ENCODE measurements around the gene TIPARP. TPM values are rescaled to one million over a fixed set of nuclear protein-coding genes. Genes with fewer than 3 reads are reported as not detected.
"Not testable (repeated sequence)": the region's sequence is repeated elsewhere in the genome, so short reads cannot be mapped to it uniquely, and the experiment has no call there.

The TIPARP gene
- total and polyA plus RNA-seq, 2 donors (not counting 1 experiment from before 2014, with no cell fraction given) = 11.2 to 42.5 TPM

DNA sequence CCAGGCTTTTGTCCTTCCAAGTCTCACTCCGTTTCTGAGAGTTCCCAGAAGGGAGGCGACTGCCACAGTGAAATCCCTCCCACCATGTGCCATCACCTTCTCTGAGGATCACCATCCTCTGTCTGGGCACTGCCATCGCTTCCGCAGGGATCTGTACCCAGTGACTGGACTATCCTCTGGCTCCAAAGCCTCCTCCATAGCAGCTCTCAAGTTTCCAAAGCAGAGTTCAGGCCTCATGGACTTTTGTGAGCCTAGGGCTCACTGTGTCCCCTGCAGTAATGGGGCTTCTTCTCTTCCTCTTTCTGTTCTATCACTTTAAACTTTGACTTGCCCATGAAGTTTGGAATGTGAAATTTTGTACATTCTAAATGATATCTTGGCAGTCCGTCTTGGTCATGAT, 63.9 kb downstream of the TIPARP start:
- Histone ChIP-seq H2AFZ (ENCODE audit: insufficient read depth, low read depth, low read length, poor library complexity, severe bottlenecking) (no peak overlapping the region), H4K20me1 (ENCODE audit: control insufficient read depth, insufficient read depth, low read length, poor library complexity, severe bottlenecking) (no peaks in the 10 kb centered on the region), H3K4me3 (ENCODE audit: control extremely low read depth in 1 of 5, extremely low read depth in 1 of 5, insufficient read depth in 1 of 5, low read depth in 2 of 5, low read length in 4 of 5) (no peak overlapping the region), H3K27ac (ENCODE audit: low read length in 2 of 2) (no peak overlapping the region), H3K4me1 (ENCODE audit: control insufficient read depth in 2 of 2, insufficient read depth in 2 of 2, low read length in 2 of 2) (no peaks in the 10 kb centered on the region), H3K36me3 (replicated peaks in 1 of 2; ENCODE audit: control extremely low read depth in 1 of 2, control insufficient read depth in 1 of 2, extremely low read depth in 1 of 2, insufficient read depth in 2 of 2, low read length in 1 of 2) (no peaks in the 10 kb centered on the region), H3K79me2 (ENCODE audit: control insufficient read depth, insufficient read depth, low read length) (no peaks in the 10 kb centered on the region), H3K9ac (ENCODE audit: low read length) (no peak overlapping the region), H3K9me3 (ENCODE audit: control extremely low read depth in 1 of 3, control insufficient read depth in 2 of 3, insufficient read depth in 1 of 3, low read length in 2 of 3) (peaks cover 0 to 3% (median 0%) of the 10 kb centered on the region in 3 donors), H3K4me2 (replicated peaks; ENCODE audit: low read depth, low read length, poor library complexity, severe bottlenecking) (no peak overlapping the region), H3K27me3 (replicated peaks in 1 of 4; ENCODE audit: control extremely low read depth in 1 of 4, control insufficient read depth in 3 of 4, insufficient read depth in 4 of 4, low read length in 3 of 4) (no peaks in the 10 kb centered on the region)
- POLR2A ChIA-PET = no interaction called here
- intact Hi-C loops (cut with micrococcal nuclease) = no loop called here
- no peaks in the 10 kb centered on the region for H3K27me3 Mint-ChIP-seq
- H3K9me3 Mint-ChIP-seq (ENCODE audit: insufficient read depth) = no peaks in the 10 kb centered on the region
- H3K27ac Mint-ChIP-seq = no peak overlapping the region
- no peak overlapping the region for H3K4me3 Mint-ChIP-seq
- ATAC-seq (ENCODE audit: low read depth) (no peak), DNase-seq (no peak)
- WGBS (ENCODE audit: insufficient coverage) = 100% methylated on average over 4 of the region's 5 CpGs
- H3K4me1 Mint-ChIP-seq = no peaks in the 10 kb centered on the region
- no peak for TF ChIP-seq EZH2 (IDR thresholded peaks at IDR 0.05; ENCODE audit: borderline replicate concordance, insufficient read depth, low read depth, low read length, poor library complexity, severe bottlenecking)
- TF ChIP-seq, protein P1, sequence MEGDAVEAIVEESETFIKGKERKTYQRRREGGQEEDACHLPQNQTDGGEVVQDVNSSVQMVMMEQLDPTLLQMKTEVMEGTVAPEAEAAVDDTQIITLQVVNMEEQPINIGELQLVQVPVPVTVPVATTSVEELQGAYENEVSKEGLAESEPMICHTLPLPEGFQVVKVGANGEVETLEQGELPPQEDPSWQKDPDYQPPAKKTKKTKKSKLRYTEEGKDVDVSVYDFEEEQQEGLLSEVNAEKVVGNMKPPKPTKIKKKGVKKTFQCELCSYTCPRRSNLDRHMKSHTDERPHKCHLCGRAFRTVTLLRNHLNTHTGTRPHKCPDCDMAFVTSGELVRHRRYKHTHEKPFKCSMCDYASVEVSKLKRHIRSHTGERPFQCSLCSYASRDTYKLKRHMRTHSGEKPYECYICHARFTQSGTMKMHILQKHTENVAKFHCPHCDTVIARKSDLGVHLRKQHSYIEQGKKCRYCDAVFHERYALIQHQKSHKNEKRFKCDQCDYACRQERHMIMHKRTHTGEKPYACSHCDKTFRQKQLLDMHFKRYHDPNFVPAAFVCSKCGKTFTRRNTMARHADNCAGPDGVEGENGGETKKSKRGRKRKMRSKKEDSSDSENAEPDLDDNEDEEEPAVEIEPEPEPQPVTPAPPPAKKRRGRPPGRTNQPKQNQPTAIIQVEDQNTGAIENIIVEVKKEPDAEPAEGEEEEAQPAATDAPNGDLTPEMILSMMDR (IDR thresholded peaks at IDR 0.05) = no peak
- CTCF ChIA-PET = no interaction called here

DNA sequence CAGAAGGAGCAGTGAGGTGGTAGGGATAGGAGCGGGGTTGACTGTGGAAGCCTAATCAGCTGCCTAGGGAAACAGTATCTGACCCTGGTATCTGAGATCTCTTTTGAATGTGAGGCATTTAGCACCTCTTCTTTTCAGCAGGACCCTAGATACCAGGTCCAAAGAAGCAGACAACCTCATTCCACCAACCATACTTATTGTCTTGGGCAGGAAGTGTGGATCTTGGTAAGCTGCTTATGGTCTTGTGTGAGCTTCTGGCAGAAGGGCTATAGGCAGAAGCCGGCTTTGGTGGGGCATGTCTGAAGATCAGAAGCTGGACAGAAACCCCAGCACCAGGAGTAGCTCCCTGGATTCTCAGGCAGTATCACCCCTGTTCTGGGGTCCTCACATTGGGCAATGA, 65.6 kb downstream of the TIPARP start:
- H3K9ac ChIP-seq (ENCODE audit: low read length) = no peak overlapping the region

DNA sequence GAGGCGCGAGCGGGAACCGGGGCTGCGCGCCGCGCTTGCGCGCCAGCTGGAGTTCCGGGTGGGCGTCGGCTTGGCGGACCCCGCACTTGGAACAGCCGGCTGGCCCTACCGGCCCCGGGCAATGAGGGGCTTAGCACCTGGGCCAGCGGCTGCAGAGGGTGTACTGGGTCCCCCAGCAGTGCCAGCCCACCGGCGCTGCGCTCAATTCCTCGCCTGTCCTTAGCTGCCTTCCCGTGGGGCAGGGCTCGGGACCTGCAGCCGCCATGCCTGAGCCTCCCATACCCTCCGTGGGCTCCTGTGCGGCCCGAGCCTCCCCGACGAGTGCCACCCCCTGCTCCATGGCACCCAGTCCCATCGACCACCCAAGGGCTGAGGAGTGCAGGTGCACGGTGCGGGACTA, 66.2 kb downstream of the TIPARP start:
- H3K9me3 ChIP-seq (ENCODE audit: control extremely low read depth in 1 of 3, control insufficient read depth in 2 of 3, insufficient read depth in 1 of 3, low read length in 2 of 3); H3K79me2 ChIP-seq (ENCODE audit: control insufficient read depth, insufficient read depth, low read length); DNase-seq; H3K9ac ChIP-seq (ENCODE audit: low read length); H3K4me2 ChIP-seq (replicated peaks; ENCODE audit: low read depth, low read length, poor library complexity, severe bottlenecking); H3K4me3 Mint-ChIP-seq; H3K4me1 ChIP-seq (ENCODE audit: control insufficient read depth in 2 of 2, insufficient read depth in 2 of 2, low read length in 2 of 2); POLR2A ChIA-PET; intact Hi-C loops (cut with micrococcal nuclease); CTCF ChIA-PET; H3K27ac Mint-ChIP-seq; H3K27me3 ChIP-seq (replicated peaks in 1 of 4; ENCODE audit: control extremely low read depth in 1 of 4, control insufficient read depth in 3 of 4, insufficient read depth in 4 of 4, low read length in 3 of 4); H3K9me3 Mint-ChIP-seq (ENCODE audit: insufficient read depth); H4K20me1 ChIP-seq (ENCODE audit: control insufficient read depth, insufficient read depth, low read length, poor library complexity, severe bottlenecking); H3K4me1 Mint-ChIP-seq; H3K36me3 ChIP-seq (replicated peaks in 1 of 2; ENCODE audit: control extremely low read depth in 1 of 2, control insufficient read depth in 1 of 2, extremely low read depth in 1 of 2, insufficient read depth in 2 of 2, low read length in 1 of 2); H3K4me3 ChIP-seq (ENCODE audit: control extremely low read depth in 1 of 5, extremely low read depth in 1 of 5, insufficient read depth in 1 of 5, low read depth in 2 of 5, low read length in 4 of 5); H3K27ac ChIP-seq (ENCODE audit: low read length in 2 of 2); ATAC-seq (ENCODE audit: low read depth); H3K27me3 Mint-ChIP-seq; H2AFZ ChIP-seq (ENCODE audit: insufficient read depth, low read depth, low read length, poor library complexity, severe bottlenecking): not testable (repeated sequence)
- 98% methylated on average over 33 of the region's 34 CpGs for WGBS (ENCODE audit: insufficient coverage)

More for the DNA sequence above, 65.6 kb downstream of the TIPARP start:
- no peaks in the 10 kb centered on the region for H3K27me3 ChIP-seq (replicated peaks in 1 of 4; ENCODE audit: control extremely low read depth in 1 of 4, control insufficient read depth in 3 of 4, insufficient read depth in 4 of 4, low read length in 3 of 4)
- H3K27ac ChIP-seq (ENCODE audit: low read length in 2 of 2) = no peak overlapping the region
- H3K4me2 ChIP-seq (replicated peaks; ENCODE audit: low read depth, low read length, poor library complexity, severe bottlenecking) = no peak overlapping the region
- H3K27ac Mint-ChIP-seq = no peak overlapping the region
- ATAC-seq (ENCODE audit: low read depth) (no peak), DNase-seq (no peak)
- no peaks in the 10 kb centered on the region for H4K20me1 ChIP-seq (ENCODE audit: control insufficient read depth, insufficient read depth, low read length, poor library complexity, severe bottlenecking)
- H3K9me3 Mint-ChIP-seq (ENCODE audit: insufficient read depth) = no peaks in the 10 kb centered on the region
- POLR2A ChIA-PET = no interaction called here
- H3K27me3 Mint-ChIP-seq = no peaks in the 10 kb centered on the region
- intact Hi-C loops (cut with micrococcal nuclease) = no loop called here
- no peaks in the 10 kb centered on the region for H3K4me1 ChIP-seq (ENCODE audit: control insufficient read depth in 2 of 2, insufficient read depth in 2 of 2, low read length in 2 of 2)
- H3K4me3 ChIP-seq (ENCODE audit: control extremely low read depth in 1 of 5, extremely low read depth in 1 of 5, insufficient read depth in 1 of 5, low read depth in 2 of 5, low read length in 4 of 5) = no peak overlapping the region
- H3K79me2 ChIP-seq (ENCODE audit: control insufficient read depth, insufficient read depth, low read length) = no peaks in the 10 kb centered on the region
- TF ChIP-seq, protein P1 (IDR thresholded peaks at IDR 0.05) = no peak
- TF ChIP-seq EZH2 (IDR thresholded peaks at IDR 0.05; ENCODE audit: borderline replicate concordance, insufficient read depth, low read depth, low read length, poor library complexity, severe bottlenecking) = no peak
- H3K4me1 Mint-ChIP-seq = no peaks in the 10 kb centered on the region
- CTCF ChIA-PET = no interaction called here
- 90% methylated on average over 1 of the region's 2 CpGs for WGBS (ENCODE audit: insufficient coverage)
- no peak overlapping the region for H2AFZ ChIP-seq (ENCODE audit: insufficient read depth, low read depth, low read length, poor library complexity, severe bottlenecking)
- peaks cover 0 to 3% (median 0%) of the 10 kb centered on the region in 3 donors for H3K9me3 ChIP-seq (ENCODE audit: control extremely low read depth in 1 of 3, control insufficient read depth in 2 of 3, insufficient read depth in 1 of 3, low read length in 2 of 3)
- H3K4me3 Mint-ChIP-seq = no peak overlapping the region
- no peaks in the 10 kb centered on the region for H3K36me3 ChIP-seq (replicated peaks in 1 of 2; ENCODE audit: control extremely low read depth in 1 of 2, control insufficient read depth in 1 of 2, extremely low read depth in 1 of 2, insufficient read depth in 2 of 2, low read length in 1 of 2)
